Measurements from ENCODE around the gene ADAMTS7.

- no peak for TF ChIP-seq POLR2A (IDR thresholded peaks at IDR 0.05; ENCODE audit: low read depth, low read length)
- no peak for TF ChIP-seq TAF1 (IDR thresholded peaks at IDR 0.05; ENCODE audit: borderline replicate concordance, low read depth, low read length)
- TF ChIP-seq POLR2AphosphoS5 (IDR thresholded peaks at IDR 0.05; ENCODE audit: low read depth, low read length): no peak
Measured at GRCh38 chr15:78718837-78719236, 92.4 kb downstream of the ADAMTS7 start.
